HFF-Myc (cell line): ENCODE results near the gene ANK2.

Source experiments
- DNase-seq: peaks from one replicate; pipeline ENCODE4 v3.0.0-alpha.2; 2011; ENCODE audit warnings: low read depth; ENCODE audit errors: extremely low read depth
- H3K4me3 ChIP-seq: replicated peaks from 2 replicates; pipeline ENCODE4 v1.5.1; 2011; ENCODE audit warnings: low read depth, mild to moderate bottlenecking, control low read depth, low read length
- TF ChIP-seq, protein P1 (sequence below): IDR thresholded peaks from 2 replicates; pipeline ENCODE4 v1.5.1; 2012; ENCODE audit warnings: mild to moderate bottlenecking, low read depth, low read length, control low read depth; ENCODE audit errors: missing control alignments

The ANK2 gene

GRCh38 chr4:113290666-113291065, 241.2 kb downstream of the ANK2 start:
- TF ChIP-seq, protein P1, sequence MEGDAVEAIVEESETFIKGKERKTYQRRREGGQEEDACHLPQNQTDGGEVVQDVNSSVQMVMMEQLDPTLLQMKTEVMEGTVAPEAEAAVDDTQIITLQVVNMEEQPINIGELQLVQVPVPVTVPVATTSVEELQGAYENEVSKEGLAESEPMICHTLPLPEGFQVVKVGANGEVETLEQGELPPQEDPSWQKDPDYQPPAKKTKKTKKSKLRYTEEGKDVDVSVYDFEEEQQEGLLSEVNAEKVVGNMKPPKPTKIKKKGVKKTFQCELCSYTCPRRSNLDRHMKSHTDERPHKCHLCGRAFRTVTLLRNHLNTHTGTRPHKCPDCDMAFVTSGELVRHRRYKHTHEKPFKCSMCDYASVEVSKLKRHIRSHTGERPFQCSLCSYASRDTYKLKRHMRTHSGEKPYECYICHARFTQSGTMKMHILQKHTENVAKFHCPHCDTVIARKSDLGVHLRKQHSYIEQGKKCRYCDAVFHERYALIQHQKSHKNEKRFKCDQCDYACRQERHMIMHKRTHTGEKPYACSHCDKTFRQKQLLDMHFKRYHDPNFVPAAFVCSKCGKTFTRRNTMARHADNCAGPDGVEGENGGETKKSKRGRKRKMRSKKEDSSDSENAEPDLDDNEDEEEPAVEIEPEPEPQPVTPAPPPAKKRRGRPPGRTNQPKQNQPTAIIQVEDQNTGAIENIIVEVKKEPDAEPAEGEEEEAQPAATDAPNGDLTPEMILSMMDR = no peak
- H3K4me3 ChIP-seq = no peak overlapping the region
- no peak for DNase-seq

- no peak overlapping the region for H3K4me3 ChIP-seq
- no peak for DNase-seq
- TF ChIP-seq, protein P1 = no peak
Measured at GRCh38 chr4:113292371-113293042, 243.1 kb downstream of the ANK2 start.

DNA sequence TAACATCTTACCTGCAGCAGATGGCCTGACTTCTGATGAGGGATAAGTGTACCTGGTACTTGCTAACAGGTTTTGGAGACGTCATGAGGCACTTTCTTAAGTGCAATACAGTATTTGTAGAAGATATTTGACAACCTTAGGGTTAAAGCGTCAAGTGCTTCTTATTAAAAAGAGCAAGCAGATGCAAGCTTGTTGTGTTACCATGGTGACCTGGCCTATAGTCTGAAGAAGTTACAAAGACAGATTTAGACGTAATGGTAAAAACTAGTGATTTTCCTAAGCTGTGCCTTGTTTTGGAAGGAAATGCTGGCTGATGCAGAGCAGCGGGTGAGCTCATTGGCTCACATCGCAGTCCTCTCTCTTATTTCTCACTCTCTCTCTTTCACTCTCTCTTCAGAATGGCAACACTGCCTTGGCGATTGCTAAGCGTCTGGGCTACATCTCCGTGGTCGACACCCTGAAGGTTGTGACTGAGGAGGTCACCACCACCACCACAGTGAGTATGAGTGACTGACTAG, 243.6 kb downstream of the ANK2 start:
- DNase-seq = no peak
- TF ChIP-seq, protein P1 = no peak
- H3K4me3 ChIP-seq = no peak overlapping the region

DNA sequence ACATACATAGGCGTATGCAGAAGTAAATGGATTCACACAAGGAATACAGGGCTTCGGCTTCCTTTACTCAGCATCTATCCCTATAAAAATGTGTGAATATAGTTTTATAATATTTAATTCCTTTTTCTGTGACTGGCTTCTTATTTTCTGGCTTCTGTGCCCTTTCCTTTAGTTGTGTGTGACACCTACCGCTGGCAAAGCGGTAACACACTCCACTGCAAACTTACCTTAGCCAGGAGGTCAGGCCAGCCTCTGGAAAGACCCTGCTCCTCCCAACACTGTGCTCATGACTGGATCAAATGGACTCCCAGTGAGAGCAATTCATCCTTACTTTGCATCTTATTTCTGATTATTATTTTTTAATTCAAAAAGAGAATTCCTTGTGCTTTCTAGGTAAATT, 244.2 kb downstream of the ANK2 start:
- no peak overlapping the region for H3K4me3 ChIP-seq
- no peak for DNase-seq
- TF ChIP-seq, protein P1 = no peak

- TF ChIP-seq, protein P1 = no peak
- no peak overlapping the region for H3K4me3 ChIP-seq
- DNase-seq = no peak
Measured at GRCh38 chr4:113294908-113295307, 245.5 kb downstream of the ANK2 start.

DNA sequence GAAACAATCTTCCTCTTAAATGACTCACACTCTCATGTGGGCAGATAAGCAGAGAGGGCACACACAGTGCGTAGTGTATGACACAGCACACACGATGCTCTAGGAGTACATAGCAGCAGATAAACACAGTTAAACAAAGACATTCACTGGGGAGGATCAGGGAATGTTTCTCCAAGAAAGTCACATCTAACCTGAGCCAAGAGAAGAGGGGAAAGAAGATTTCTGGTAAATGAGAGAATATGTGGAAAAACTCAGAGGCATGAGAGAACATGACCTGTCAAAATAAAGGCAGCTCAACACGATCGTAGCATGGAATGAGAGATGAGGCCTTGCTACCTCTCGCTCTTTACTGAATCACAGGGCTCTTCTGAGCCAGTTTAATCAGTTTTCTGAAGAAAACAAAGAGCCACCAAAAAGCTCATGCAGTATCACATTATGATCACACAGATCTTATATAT, 251.0 kb downstream of the ANK2 start:
- DNase-seq = no peak
- TF ChIP-seq, protein P1 = no peak
- no peak overlapping the region for H3K4me3 ChIP-seq
